ENCODE results near the gene SHC3. TPM values are rescaled to one million over a fixed set of nuclear protein-coding genes. Genes with fewer than 3 reads are reported as not detected.

SHC3 gene
- total and polyA plus RNA-seq, 2 of the 4 experiments (the other 2 are of a cell fraction) = 4.5 to 13.3 TPM

DNA sequence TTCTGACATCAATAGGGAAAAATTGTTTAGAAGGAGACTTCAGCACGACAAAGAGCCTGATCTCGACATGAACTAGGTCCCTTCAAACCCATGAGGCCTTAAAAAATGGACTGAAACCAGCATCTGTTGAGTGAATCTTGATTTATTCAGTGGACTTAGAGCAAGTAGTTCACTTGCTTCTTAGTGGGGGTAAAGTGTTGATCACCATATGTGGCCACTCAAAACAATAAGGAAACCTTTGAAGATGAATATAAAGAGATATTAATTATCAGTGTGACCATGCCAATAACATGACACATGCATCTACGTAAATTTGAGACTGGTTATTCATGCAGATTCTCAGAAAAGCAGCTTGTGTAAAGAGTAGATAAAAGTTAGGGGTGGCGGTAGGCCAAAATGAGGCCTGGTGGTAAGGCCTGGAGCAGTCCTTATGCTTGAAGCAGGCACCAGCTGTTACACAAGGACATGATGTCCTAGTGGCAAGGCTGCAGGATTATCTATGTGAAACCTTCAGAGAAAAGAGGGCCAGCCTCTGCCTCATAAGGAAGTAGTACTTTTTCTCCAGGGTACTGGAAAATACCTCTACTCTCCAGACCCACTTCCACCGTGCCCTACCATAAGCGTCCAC, 126.0 kb downstream of the SHC3 start:
- in situ Hi-C loops (cut with MboI; ENCODE audit: low sequenced_read_pairs) = no loop called here
- H3K9me3 ChIP-seq (ENCODE audit: control insufficient read depth, insufficient read depth, low read length) = no peaks in the 10 kb centered on the region
- H2BK20ac ChIP-seq (ENCODE audit: low read depth, low read length) = no peak overlapping the region
- H3K18ac ChIP-seq (ENCODE audit: low read depth, low read length) = no peak overlapping the region
- H2AK5ac ChIP-seq (ENCODE audit: low read depth, low read length) = no peak overlapping the region
- no peaks in the 10 kb centered on the region for H4K20me1 ChIP-seq (ENCODE audit: insufficient read depth, low read length)
- no CpG with 5 or more reads among the region's 6 CpGs for WGBS, 2 experiments (ENCODE audit: extremely low coverage in 2 of 2, insufficient read length in 1 of 2)
- no peak overlapping the region for H3K4ac ChIP-seq (ENCODE audit: low read depth, low read length)
- H4K5ac ChIP-seq (ENCODE audit: low read depth, low read length) = no peak overlapping the region
- H2AFZ ChIP-seq (replicated peaks; ENCODE audit: low read length, poor library complexity) = no peak overlapping the region
- no peak overlapping the region for H4K91ac ChIP-seq (ENCODE audit: insufficient read depth, low read depth, low read length)
- dilution Hi-C loops (cut with HindIII; ENCODE audit: low sequenced_read_pairs, unreplicated experiment) = no loop called here
- no peak overlapping the region for H3K14ac ChIP-seq (replicated peaks; ENCODE audit: low read depth, low read length)
- no TSS peak for BruUV-seq (replicated peaks)
- no peak overlapping the region for H3K56ac ChIP-seq (ENCODE audit: extremely low read depth, insufficient read depth, low read length)
- no peak for DNase-seq
- H3K9me1 ChIP-seq (ENCODE audit: insufficient read depth, low read length) = peaks cover 9% of the 10 kb centered on the region
- TF ChIP-seq MAZ (IDR thresholded peaks at IDR 0.05; ENCODE audit: borderline replicate concordance, low read depth, low read length) = no peak
- no peak for TF ChIP-seq BHLHE40 (IDR thresholded peaks at IDR 0.05; ENCODE audit: low read depth, low read length)
- TF ChIP-seq RCOR1 (IDR thresholded peaks at IDR 0.05; ENCODE audit: insufficient replicate concordance, low read length) = no peak
- TF ChIP-seq CEBPB (IDR thresholded peaks at IDR 0.05; ENCODE audit: low read depth, low read length) = no peak
- no peak for TF ChIP-seq MAFK (IDR thresholded peaks at IDR 0.05; ENCODE audit: low read depth, low read length)
- no peak for TF ChIP-seq MXI1 (IDR thresholded peaks at IDR 0.05; ENCODE audit: borderline replicate concordance, low read depth, low read length)
- TF ChIP-seq, protein P1, sequence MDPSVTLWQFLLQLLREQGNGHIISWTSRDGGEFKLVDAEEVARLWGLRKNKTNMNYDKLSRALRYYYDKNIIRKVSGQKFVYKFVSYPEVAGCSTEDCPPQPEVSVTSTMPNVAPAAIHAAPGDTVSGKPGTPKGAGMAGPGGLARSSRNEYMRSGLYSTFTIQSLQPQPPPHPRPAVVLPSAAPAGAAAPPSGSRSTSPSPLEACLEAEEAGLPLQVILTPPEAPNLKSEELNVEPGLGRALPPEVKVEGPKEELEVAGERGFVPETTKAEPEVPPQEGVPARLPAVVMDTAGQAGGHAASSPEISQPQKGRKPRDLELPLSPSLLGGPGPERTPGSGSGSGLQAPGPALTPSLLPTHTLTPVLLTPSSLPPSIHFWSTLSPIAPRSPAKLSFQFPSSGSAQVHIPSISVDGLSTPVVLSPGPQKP (IDR thresholded peaks at IDR 0.05; ENCODE audit: borderline replicate concordance, low read depth, low read length) = no peak
- TF ChIP-seq RFX5 (IDR thresholded peaks at IDR 0.05; ENCODE audit: low read depth, low read length) = no peak
- TF ChIP-seq NFE2L2 (IDR thresholded peaks at IDR 0.05; ENCODE audit: low read depth, low read length) = no peak
- TF ChIP-seq, protein P2, sequence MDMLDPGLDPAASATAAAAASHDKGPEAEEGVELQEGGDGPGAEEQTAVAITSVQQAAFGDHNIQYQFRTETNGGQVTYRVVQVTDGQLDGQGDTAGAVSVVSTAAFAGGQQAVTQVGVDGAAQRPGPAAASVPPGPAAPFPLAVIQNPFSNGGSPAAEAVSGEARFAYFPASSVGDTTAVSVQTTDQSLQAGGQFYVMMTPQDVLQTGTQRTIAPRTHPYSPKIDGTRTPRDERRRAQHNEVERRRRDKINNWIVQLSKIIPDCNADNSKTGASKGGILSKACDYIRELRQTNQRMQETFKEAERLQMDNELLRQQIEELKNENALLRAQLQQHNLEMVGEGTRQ (IDR thresholded peaks at IDR 0.05; ENCODE audit: low read depth, low read length) = no peak
- intact Hi-C loops (cut with micrococcal nuclease) = no loop called here
- ATAC-seq (ENCODE audit: low read depth) = no peak
- no peak overlapping the region for H2BK5ac ChIP-seq (ENCODE audit: low read depth, low read length, poor library complexity, severe bottlenecking)
- no peaks in the 10 kb centered on the region for H3K79me1 ChIP-seq (ENCODE audit: low read depth in 1 of 2, low read length in 2 of 2)
- H4K8ac ChIP-seq (ENCODE audit: low read depth in 2 of 2, low read length in 2 of 2) = no peak overlapping the region
- no peak overlapping the region for H2BK15ac ChIP-seq (ENCODE audit: low read depth, low read length)
- H3K4me3 ChIP-seq (ENCODE audit: insufficient read depth, low read depth, low read length) = no peak overlapping the region
- H3K9ac ChIP-seq (ENCODE audit: low read depth, low read length) = no peak overlapping the region
- POLR2A ChIA-PET (ENCODE audit: unreplicated experiment) = no interaction called here
- CTCF ChIA-PET = no interaction called here
- no peaks in the 10 kb centered on the region for H3K27me3 ChIP-seq (ENCODE audit: control insufficient read depth, insufficient read depth, low read length)
- no peak overlapping the region for H2BK120ac ChIP-seq (ENCODE audit: low read depth, low read length)
- no peak overlapping the region for H3K27ac ChIP-seq (ENCODE audit: insufficient read depth, low read length)
- H2AK9ac ChIP-seq (replicated peaks; ENCODE audit: low read depth, low read length, poor library complexity) = no peak overlapping the region
- no peak overlapping the region for H3K4me2 ChIP-seq (ENCODE audit: low read depth, low read length)
- peaks cover 7% of the 10 kb centered on the region for H3K36me3 ChIP-seq (ENCODE audit: control insufficient read depth, insufficient read depth, low read length)
- no peak overlapping the region for H3K23ac ChIP-seq (ENCODE audit: low read depth, low read length)
- H3K4me1 ChIP-seq (ENCODE audit: control insufficient read depth, insufficient read depth, low read length) = no peaks in the 10 kb centered on the region
